ENCODE measurements around the gene SH2D6.

DNA sequence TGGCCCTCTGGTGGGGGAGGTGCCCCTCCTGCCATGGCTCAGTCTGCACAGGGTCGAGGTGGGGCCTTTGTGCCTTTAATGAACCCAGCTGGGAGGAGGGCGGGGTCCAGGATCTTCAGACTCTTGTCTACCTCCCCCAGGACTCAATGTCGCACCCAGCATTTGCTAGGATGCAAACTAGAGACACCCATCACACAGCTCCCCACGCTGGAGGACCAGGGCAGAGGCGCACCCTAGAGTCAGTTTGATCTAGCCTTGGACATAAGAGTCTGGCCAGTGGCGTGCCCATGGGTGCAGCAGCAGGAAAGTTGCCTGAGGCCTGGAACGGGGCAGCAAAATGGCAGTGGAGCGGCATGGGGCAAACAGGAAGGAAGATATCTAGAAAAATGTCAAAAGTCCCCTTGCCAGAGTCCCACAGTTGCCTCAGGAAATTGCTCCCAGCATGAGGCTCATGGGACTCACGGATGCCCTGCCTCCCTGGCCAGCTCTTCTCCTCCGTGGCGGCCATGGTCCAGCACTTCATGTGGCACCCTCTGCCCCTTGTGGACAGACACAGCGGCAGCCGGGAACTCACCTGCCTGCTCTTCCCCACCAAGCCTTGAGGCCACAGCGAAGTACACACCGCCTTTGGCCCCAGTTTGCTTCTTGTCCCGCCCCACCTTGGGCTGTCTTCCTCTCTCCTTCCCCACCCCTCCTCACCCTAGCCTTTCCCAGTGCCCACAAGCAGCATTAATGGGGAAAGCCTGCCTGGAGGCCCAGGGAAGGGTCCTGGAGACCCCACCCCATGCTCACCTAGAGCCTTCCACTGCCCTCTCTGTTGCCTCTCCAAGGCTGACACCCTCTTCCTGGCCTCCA, 17.7 kb downstream of the SH2D6 start:
- TF ChIP-seq POLR2AphosphoS5 (IDR thresholded peaks at IDR 0.05; ENCODE audit: borderline replicate concordance, low read depth, low read length): no peak
- TF ChIP-seq EZH2 (IDR thresholded peaks at IDR 0.05): no peak
- TF ChIP-seq FOXP2 (optimal IDR thresholded peaks at IDR 0.05; ENCODE audit: control extremely low read depth, extremely low read length, insufficient read depth): no peak
